NCI-H1694 (cell line): ENCODE data around the gene KRTAP5-8.
"Not testable (repeated sequence)": the region's sequence is repeated elsewhere in the genome, so short reads cannot be mapped to it uniquely, and the experiment has no call there.

Experiments used
- DNase-seq: peaks from one replicate; lab custom pipeline; 2025; lab: John Stamatoyannopoulos, UW

KRTAP5-8 gene

GRCh38 chr11:71537977-71538665 is at the start of gene KRTAP5-8:
Gene KRTAP5-8 (plus strand): TSS chr11:71538025. CDS start chr11:71538056, 31 bp downstream.
- DNase-seq = not testable (repeated sequence)

GRCh38 chr11:71488681-71489270 is 49.0 kb upstream of the KRTAP5-8 start:
- no peak for DNase-seq

- DNase-seq = no peak
Observed at GRCh38 chr11:71489311-71490043, 48.3 kb upstream of the KRTAP5-8 start.

GRCh38 chr11:71490044-71490730 is 47.6 kb upstream of the KRTAP5-8 start:
- no peak for DNase-seq

GRCh38 chr11:71490731-71491390 is 47.0 kb upstream of the KRTAP5-8 start:
- DNase-seq = no peak

- no peak for DNase-seq
Observed at GRCh38 chr11:71491531-71491930, 46.3 kb upstream of the KRTAP5-8 start.

- no peak for DNase-seq
Observed at GRCh38 chr11:71491940-71492339, 45.9 kb upstream of the KRTAP5-8 start.

GRCh38 chr11:71495286-71496230 is 42.3 kb upstream of the KRTAP5-8 start:
- no peak for DNase-seq

- no peak for DNase-seq
Observed at GRCh38 chr11:71496421-71496820, 41.4 kb upstream of the KRTAP5-8 start.

GRCh38 chr11:71498091-71498490 is 39.7 kb upstream of the KRTAP5-8 start:
- DNase-seq = no peak

- DNase-seq = no peak
Observed at GRCh38 chr11:71499125-71499524, 38.7 kb upstream of the KRTAP5-8 start.

GRCh38 chr11:71499546-71499945 is 38.3 kb upstream of the KRTAP5-8 start:
- DNase-seq = no peak

GRCh38 chr11:71500601-71501021 is 37.2 kb upstream of the KRTAP5-8 start:
- no peak for DNase-seq

GRCh38 chr11:71501071-71501985 is 36.5 kb upstream of the KRTAP5-8 start:
- no peak for DNase-seq

GRCh38 chr11:71502026-71502425 is 35.8 kb upstream of the KRTAP5-8 start:
- no peak for DNase-seq

GRCh38 chr11:71502871-71503435 is 34.9 kb upstream of the KRTAP5-8 start:
- no peak for DNase-seq

- no peak for DNase-seq
Observed at GRCh38 chr11:71504531-71504930, 33.3 kb upstream of the KRTAP5-8 start.

GRCh38 chr11:71505001-71505400 is 32.8 kb upstream of the KRTAP5-8 start:
- DNase-seq = no peak

GRCh38 chr11:71505781-71506180 is 32.0 kb upstream of the KRTAP5-8 start:
- no peak for DNase-seq
